DMS 273 treated with DMSO at 0.1 percent for 48 hours (cell line): Measurements from ENCODE around the gene CACNA2D1.

ENCODE experiments used
- DNase-seq: peaks from one replicate; lab custom pipeline; 2025; lab: John Stamatoyannopoulos, UW

The CACNA2D1 gene

GRCh38 chr7:81973117-81973516 is 470.5 kb downstream of the CACNA2D1 start:
- no peak for DNase-seq

DNA sequence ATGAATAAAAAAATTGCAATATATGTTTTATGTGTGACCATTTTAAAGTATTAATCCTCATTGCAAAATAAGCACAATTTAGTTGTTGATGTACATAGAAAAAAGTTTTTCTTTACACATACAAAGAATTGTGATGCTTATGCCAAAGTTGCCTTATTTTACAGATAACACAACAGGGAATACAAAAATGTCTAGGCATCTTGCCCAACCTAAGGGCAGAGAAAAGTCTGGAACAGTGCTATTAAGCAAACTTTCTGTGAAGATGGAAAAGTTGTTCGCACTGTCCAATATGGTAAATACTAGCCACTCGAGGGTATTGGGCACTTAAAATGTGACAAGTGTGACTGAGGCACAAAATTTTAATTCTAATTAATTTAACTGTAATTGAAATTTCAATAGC is 483.6 kb downstream of the CACNA2D1 start:
- DNase-seq, result no peak

DNA sequence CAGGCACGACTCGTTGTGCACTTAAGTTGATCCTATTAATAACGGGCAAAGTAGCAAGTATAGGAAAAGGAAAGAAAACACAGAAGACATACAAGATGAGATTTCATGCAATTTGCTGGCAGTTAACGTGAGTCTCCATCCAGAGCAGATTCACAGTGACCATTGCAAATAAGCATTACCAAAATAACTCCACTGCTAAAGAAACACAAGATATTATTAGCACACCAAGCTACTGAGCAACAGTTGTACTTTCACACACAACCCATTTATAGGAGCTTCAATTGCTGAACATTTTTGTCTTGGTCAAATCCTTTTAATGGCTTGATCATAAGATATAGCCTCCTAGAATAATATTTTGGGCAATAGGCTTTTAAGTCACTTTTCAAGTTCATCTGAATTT is 486.1 kb downstream of the CACNA2D1 start:
- no peak for DNase-seq

DNA sequence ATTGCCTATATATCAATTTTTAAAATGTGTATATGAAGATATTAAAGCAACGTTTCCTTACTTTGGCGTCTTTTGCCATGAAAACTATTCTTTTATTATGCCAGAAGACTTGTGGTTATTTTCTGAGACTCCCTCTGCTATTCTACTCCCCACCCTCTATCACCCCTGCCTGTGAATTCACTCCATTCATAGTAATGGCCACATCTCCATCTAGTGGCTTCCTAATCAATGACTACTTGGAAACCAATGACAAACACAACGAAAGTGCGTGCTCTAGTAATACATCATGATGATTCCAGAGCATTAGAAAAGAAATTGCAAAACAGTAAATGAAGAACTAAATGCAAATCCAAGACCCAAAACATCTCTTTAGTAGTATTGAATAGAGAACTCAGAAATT is 487.1 kb downstream of the CACNA2D1 start:
- DNase-seq, result no peak

- DNase-seq, result no peak
Observed at GRCh38 chr7:81949306-81949705, 494.3 kb downstream of the CACNA2D1 start.

DNA sequence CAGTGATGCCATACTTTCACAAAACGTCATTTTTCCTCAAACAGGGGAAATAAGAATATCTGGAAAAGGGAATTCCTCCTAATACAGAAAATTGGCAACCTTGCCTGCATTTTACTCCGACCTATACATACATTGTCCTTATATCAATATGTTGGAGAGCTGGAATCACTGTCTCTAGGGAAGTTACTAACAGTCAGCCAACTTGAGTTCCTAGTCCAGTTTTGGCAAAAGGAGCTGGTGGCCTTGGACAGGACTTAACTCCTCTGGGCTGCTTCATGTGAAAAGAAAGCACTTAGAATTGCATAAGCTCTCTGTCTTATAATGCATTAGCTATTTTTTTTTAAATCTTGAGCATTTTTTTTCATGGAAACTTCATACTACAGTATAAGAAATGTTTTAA is 499.5 kb downstream of the CACNA2D1 start:
- DNase-seq, result no peak

GRCh38 chr7:81937091-81937490 is 506.5 kb downstream of the CACNA2D1 start:
- DNase-seq, result no peak

- no peak for DNase-seq
Observed at GRCh38 chr7:81934596-81935301, 508.8 kb downstream of the CACNA2D1 start.

DNA sequence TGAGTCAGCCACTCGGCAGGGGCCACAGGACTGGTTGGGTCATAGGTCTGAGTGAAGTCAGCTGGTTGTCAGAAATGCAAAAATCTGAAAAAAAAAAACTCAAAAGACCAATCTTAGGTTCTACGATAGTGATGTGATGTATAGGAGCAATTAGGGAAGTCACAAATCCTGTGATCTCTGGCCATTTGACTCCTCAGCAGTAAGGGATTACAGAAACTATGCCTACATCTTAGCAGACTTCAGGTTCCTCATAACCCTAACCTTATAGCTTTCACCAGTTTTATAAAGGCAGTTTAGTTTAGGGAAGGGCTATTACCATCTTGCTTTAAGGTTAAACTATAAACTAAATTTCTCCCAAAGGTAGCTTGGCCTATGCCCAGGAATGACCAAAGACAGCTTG is 510.6 kb downstream of the CACNA2D1 start:
- no peak for DNase-seq

DNA sequence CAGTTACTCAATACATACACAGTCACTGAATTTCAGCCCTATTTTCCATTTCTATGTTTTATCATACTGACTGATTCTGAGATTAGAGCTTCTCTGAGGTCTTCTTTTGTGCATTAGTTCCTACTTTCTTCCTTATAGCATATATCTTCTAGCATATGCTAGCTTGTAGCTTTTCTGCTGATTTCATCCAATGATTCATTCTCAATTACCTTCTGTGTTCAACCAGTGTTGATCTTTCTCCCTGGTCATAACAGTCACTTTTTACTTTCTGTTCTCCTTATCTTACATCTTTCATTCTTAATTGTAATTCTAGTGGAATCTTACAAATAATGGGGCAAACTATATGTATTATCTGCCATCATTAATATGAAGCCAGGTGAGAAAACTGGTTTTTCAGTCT is 514.2 kb downstream of the CACNA2D1 start:
- no peak for DNase-seq

DNA sequence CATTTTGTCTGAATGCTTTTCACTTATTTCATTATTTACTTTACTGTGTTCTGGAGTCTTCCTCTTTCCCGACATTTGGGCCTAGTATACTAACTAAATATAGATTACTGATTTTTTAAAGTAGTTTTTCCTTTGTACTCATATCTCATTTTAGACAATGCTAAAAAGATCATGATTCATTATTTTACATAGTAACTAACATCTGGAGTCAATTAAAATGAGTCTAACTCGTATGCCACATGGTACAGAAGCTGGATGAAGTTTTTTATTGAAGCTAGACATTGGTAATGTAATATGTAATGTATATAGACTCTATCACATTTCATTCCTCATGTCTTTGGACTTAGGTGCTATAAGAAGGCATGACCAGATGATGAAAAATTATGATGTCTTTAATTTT is 517.4 kb downstream of the CACNA2D1 start:
- no peak for DNase-seq

- no peak for DNase-seq
Observed at GRCh38 chr7:81925530-81925929, 518.0 kb downstream of the CACNA2D1 start.

DNA sequence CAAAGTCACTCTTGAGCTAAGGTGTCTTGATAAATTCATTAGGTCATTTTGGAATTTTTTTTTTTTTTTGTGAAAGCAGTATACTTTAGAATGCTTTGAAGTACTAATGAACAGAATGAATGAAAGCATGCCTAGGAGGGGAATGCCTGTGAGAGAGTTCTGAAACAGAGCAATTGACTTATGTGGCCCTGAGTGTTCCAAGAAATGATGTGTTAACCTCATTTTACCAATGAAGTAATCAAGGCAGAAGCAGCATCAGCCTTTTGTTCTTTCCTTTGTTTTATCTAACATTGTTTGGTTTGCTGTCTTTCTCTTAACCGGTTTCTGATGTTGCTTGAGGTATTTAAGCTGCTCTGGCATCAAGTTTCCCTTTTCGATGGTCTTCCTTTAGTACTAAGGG is 519.1 kb downstream of the CACNA2D1 start:
- DNase-seq, result no peak

DNA sequence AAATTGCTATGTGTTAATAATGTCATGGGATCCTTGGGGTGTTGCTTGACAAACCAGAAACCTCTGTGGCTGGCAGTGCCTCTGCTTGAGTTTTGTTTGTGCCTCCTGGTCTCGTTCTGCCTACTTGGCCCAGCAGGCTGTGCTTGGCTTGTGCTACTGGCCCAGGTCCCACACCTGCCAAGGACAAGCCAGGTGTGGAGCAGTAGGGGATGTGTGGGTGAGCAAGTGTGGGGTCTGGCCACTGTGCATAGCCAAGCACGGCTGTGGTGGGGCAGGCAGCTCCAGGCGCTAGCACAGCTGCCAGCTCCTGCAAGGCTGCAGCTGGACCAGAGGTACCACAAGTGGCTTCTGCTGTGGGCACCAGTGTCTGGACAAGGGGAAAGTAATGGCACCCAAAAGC is 524.1 kb downstream of the CACNA2D1 start:
- no peak for DNase-seq

- DNase-seq, result no peak
Observed at GRCh38 chr7:81908220-81908619, 535.4 kb downstream of the CACNA2D1 start.

DNA sequence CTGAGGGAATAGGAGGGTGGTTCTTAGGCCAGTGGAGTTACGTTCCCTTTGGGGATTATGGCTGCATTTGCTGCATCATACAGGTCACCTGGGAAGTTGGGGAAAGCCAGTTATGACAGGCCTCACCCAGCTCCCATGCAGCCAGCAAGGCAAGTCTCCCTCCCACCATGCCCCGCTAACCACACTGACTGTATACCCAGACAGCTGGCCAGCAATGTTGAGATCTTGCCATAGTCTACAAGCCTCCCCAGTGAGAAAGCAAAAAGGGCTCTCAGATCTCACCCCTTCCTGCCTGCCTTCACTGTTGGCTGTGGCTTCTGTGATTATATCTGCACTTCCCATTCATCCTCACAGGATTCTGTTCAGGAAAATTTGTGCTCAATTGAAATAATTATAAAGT is 540.5 kb downstream of the CACNA2D1 start:
- no peak for DNase-seq

GRCh38 chr7:81902536-81902935 is 541.0 kb downstream of the CACNA2D1 start:
- no peak for DNase-seq
